Measurements from ENCODE around the gene LYSMD4. TPM values are rescaled to one million over a fixed set of nuclear protein-coding genes. Genes with fewer than 3 reads are reported as not detected.
A peak's percentile ranks its signal among the peaks of the same experiment; 100 is the strongest.
"Not testable (repeated sequence)": the region's sequence is repeated elsewhere in the genome, so short reads cannot be mapped to it uniquely, and the experiment has no call there.

The LYSMD4 gene
- total and polyA plus RNA-seq, 5 donors, result 12.6 to 19.3 (median 14.7) TPM

DNA sequence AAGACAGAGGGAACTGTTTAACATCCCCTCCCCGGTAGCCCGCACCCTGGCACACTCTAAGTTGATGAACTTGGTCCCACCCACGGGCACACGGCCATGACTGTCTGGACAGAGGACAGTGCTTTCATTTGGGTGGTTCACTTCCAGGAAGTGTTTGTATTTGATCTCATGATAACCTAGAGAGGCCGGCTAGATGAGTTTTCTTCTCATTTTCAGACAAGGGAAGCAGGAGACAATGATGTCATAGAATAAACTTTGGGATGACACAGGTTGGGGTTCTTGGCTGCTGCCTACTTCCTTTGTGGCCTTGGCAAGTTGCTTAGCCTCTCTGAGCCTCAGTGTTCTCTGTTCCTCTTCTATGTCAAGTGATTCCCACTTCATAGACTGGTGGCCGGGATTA is 16.1 kb upstream of the LYSMD4 start:
- H3K4me3 ChIP-seq (ENCODE audit: low read length), result no peak overlapping the region
- ATAC-seq (peak; percentile 71 to 90), DNase-seq (peak; percentile 56 to 77 (median 73))
- intact Hi-C loops (cut with DNase I), result loop anchor here in 1 of 4 donors (10.0 kb wide), 1 partner anchor 475 kb away; no protein-coding TSS in a partner anchor
- no peaks in the 10 kb centered on the region for H3K4me1 ChIP-seq (ENCODE audit: control insufficient read depth, insufficient read depth, low read length)
- H3K27me3 ChIP-seq (ENCODE audit: control insufficient read depth, insufficient read depth), result no peaks in the 10 kb centered on the region
- WGBS, result 60% methylated on average over 6 of the region's 6 CpGs
- H3K9me3 ChIP-seq (ENCODE audit: control insufficient read depth, low read length), result no peaks in the 10 kb centered on the region
- no peak overlapping the region for H3K27ac ChIP-seq (ENCODE audit: low read length)

DNA sequence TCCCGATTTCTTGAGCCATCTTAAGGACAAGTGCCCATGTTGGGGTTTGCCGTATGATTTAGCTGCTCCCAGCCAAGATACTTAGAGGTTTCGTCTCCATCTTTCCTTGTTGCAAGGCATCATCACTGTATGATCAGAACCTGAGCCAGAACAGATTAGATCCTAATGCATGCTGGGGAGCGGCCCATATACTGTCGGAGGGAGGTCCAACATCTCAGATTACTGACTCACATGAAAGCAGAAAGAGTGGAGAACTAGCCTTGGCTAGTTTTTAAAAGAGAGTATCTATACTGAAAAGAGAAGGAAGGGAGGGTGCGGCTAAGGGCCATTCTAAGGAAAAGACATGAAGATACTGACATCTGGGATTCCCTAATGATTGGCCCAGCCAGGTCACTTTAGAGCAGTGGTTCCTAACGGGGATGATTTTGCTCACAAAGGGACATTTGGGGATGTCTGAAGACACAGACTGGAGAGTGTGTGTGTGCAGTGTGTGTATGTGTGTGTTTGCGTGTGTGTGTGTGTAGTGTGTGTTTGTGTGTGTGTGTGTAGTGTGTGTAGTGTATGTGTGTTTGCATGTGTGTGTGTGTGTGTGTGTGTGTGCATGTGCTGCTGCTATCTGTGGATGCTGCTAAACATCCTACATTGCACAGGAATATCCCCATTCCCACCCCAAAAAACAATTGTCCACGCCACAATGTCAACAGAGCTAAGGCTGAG is 12.3 kb upstream of the LYSMD4 start:
- H3K4me1 ChIP-seq (ENCODE audit: control insufficient read depth, insufficient read depth, low read length), result no peaks in the 10 kb centered on the region
- intact Hi-C loops (cut with DNase I), result loop anchor here in 1 of 4 donors (10.0 kb wide), 1 partner anchor 471 kb away; no protein-coding TSS in a partner anchor
- H3K4me3 ChIP-seq (ENCODE audit: low read length), result no peak overlapping the region
- 88% methylated on average over 9 of the region's 9 CpGs for WGBS
- no peak for ATAC-seq
- H3K9me3 ChIP-seq (ENCODE audit: control insufficient read depth, low read length), result no peaks in the 10 kb centered on the region
- DNase-seq, result no peak
- H3K27ac ChIP-seq (ENCODE audit: low read length), result no peak overlapping the region
- H3K27me3 ChIP-seq (ENCODE audit: control insufficient read depth, insufficient read depth), result no peaks in the 10 kb centered on the region

GRCh38 chr15:99744142-99744541 is 10.9 kb upstream of the LYSMD4 start:
- no peak for DNase-seq

GRCh38 chr15:99741835-99742234 is 8.6 kb upstream of the LYSMD4 start:
- no peak for ATAC-seq
- DNase-seq, result no peak
- 88% methylated on average over 2 of the region's 2 CpGs for WGBS
- H3K4me3 ChIP-seq (ENCODE audit: low read length), result no peak overlapping the region
- H3K9me3 ChIP-seq (ENCODE audit: control insufficient read depth, low read length), result no peaks in the 10 kb centered on the region
- no peaks in the 10 kb centered on the region for H3K27me3 ChIP-seq (ENCODE audit: control insufficient read depth, insufficient read depth)
- no peak overlapping the region for H3K27ac ChIP-seq (ENCODE audit: low read length)
- intact Hi-C loops (cut with DNase I), result loop anchor here in 1 of 4 donors (10.0 kb wide), 1 partner anchor 467 kb away; no protein-coding TSS in a partner anchor
- H3K4me1 ChIP-seq (ENCODE audit: control insufficient read depth, insufficient read depth, low read length), result no peaks in the 10 kb centered on the region

More at GRCh38 chr15:99744142-99744541, 10.9 kb upstream of the LYSMD4 start:
- WGBS, result 91% methylated on average over 7 of the region's 7 CpGs
- ATAC-seq, result no peak
- no peak overlapping the region for H3K27ac ChIP-seq (ENCODE audit: low read length)
- H3K27me3 ChIP-seq (ENCODE audit: control insufficient read depth, insufficient read depth), result no peaks in the 10 kb centered on the region
- intact Hi-C loops (cut with DNase I), result loop anchor here in 1 of 4 donors (10.0 kb wide), 1 partner anchor 469 kb away; no protein-coding TSS in a partner anchor
- no peaks in the 10 kb centered on the region for H3K9me3 ChIP-seq (ENCODE audit: control insufficient read depth, low read length)
- no peak overlapping the region for H3K4me3 ChIP-seq (ENCODE audit: low read length)
- no peaks in the 10 kb centered on the region for H3K4me1 ChIP-seq (ENCODE audit: control insufficient read depth, insufficient read depth, low read length)

DNA sequence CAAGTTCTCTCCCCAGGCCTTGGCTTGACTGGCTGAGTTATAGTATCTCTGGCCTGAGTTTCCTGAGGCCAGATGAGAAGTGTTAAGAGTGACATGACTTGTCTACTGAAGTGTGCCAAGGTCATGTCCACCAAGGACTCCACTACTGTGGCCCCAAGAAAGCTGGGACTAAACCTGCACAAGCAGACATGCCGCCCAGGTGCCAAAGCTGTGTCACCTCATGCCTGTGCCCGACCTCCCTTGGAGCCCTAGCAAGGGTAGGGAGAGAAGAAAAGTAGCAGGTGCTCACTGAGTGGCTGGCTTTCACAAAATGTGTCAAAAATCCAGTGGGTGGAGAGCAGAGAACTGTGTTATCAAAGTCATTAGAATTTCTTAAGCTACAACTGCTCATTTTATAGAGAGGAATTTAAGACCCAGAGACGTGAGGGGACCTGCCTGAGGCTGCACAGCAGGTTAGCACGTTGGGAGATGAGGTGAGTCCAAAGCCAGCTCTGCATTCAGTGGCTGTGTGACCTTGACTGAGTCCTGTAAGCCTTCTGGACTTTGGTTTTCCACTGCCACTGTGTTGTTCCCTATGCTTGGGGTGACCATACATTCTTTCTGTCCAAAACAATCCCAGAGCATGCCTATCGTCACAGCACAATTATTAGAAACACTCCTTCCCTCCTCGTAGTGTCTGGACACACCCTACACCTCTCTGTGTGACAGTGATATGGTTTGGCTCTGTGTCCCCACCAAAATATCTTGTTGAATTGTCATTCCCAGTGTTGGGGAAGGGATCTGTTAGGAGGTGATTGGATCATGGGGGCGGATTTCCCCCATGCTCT is 5.0 kb upstream of the LYSMD4 start:
- intact Hi-C loops (cut with DNase I), result loop anchor here in 1 of 4 donors (10.0 kb wide), 1 partner anchor 453 kb away; no protein-coding TSS in a partner anchor
- no peak overlapping the region for H3K4me3 ChIP-seq (ENCODE audit: low read length)
- no peaks in the 10 kb centered on the region for H3K4me1 ChIP-seq (ENCODE audit: control insufficient read depth, insufficient read depth, low read length)
- no peak overlapping the region for H3K27ac ChIP-seq (ENCODE audit: low read length)
- WGBS, result 77% methylated on average over 7 of the region's 7 CpGs
- no peak for DNase-seq
- no peak for ATAC-seq
- no peaks in the 10 kb centered on the region for H3K9me3 ChIP-seq (ENCODE audit: control insufficient read depth, low read length)
- H3K27me3 ChIP-seq (ENCODE audit: control insufficient read depth, insufficient read depth), result no peaks in the 10 kb centered on the region

DNA sequence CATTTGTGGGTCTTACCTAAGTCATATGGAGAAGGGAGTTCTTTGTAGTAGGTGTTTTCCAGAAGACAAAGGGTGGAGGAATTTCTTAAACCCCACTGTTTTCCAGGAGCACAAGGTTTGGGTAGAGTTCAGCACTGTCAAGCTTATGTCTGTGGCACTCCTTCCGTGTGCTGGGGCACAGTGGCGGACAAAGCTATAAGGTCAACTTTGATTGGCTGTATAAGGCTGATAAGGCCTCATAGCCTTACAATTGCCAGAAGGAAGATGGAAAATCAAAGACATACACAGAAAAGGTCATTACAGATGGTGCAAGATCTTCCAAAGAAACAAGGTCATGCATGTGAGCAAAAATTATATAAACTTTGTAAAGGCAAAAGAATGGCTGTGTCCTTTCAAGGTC is 3.5 kb upstream of the LYSMD4 start:
- Histone ChIP-seq H3K27ac (ENCODE audit: low read length) (no peak overlapping the region), H3K4me1 (ENCODE audit: control insufficient read depth, insufficient read depth, low read length) (no peaks in the 10 kb centered on the region), H3K4me3 (ENCODE audit: low read length) (no peak overlapping the region), H3K9me3 (ENCODE audit: control insufficient read depth, low read length) (no peaks in the 10 kb centered on the region), H3K27me3 (ENCODE audit: control insufficient read depth, insufficient read depth) (no peaks in the 10 kb centered on the region)
- DNase-seq (no peak), ATAC-seq (no peak)
- intact Hi-C loops (cut with DNase I), result loop anchor here in 1 of 4 donors (10.0 kb wide), 1 partner anchor 452 kb away; no protein-coding TSS in a partner anchor
- 69% methylated on average over 2 of the region's 2 CpGs for whole genome bisulfite sequencing

- WGBS, result 70% methylated on average over 4 of the region's 4 CpGs
- intact Hi-C loops (cut with DNase I), result loop anchor here in 1 of 4 donors (10.0 kb wide), 1 partner anchor 451 kb away; no protein-coding TSS in a partner anchor
- DNase-seq, result no peak
Observed at GRCh38 chr15:99735868-99736267, 2.6 kb upstream of the LYSMD4 start.

DNA sequence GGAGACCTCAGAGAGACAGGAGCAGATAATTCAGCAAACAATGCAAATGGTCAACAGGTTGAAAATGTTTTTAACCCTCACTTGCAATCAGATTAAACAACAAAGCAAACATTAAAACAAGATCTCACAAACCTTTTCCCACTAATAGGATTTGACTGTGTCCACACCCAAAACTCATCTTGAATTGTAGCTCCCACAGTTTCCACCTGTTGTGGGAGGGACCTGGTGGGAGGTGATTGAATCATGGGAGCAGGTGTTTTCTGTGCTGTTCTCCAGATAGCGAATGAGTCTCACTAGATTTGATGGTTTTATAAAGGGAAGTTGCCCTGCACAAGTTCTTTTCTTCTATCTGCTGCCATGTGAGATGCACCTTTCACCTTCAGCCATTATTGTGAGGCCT is 1.3 kb upstream of the LYSMD4 start:
- Histone ChIP-seq H3K4me1 (ENCODE audit: control insufficient read depth, insufficient read depth, low read length) (no peaks in the 10 kb centered on the region), H3K27me3 (ENCODE audit: control insufficient read depth, insufficient read depth) (no peaks in the 10 kb centered on the region), H3K27ac (ENCODE audit: low read length) (no peak overlapping the region), H3K9me3 (ENCODE audit: control insufficient read depth, low read length) (no peaks in the 10 kb centered on the region), H3K4me3 (ENCODE audit: low read length) (no peak overlapping the region)
- no peak for ATAC-seq
- WGBS, result 93% methylated on average over 1 of the region's 1 CpG
- no peak for DNase-seq
- intact Hi-C loops (cut with DNase I), result loop anchor here in 1 of 4 donors (10.0 kb wide), 1 partner anchor 450 kb away; no protein-coding TSS in a partner anchor

More at GRCh38 chr15:99735868-99736267, 2.6 kb upstream of the LYSMD4 start:
- H3K27me3 ChIP-seq (ENCODE audit: control insufficient read depth, insufficient read depth), result no peaks in the 10 kb centered on the region
- no peak overlapping the region for H3K4me3 ChIP-seq (ENCODE audit: low read length)
- no peaks in the 10 kb centered on the region for H3K9me3 ChIP-seq (ENCODE audit: control insufficient read depth, low read length)
- H3K4me1 ChIP-seq (ENCODE audit: control insufficient read depth, insufficient read depth, low read length), result no peaks in the 10 kb centered on the region
- ATAC-seq, result no peak
- H3K27ac ChIP-seq (ENCODE audit: low read length), result no peak overlapping the region

GRCh38 chr15:99734040-99734291 is 729 bp upstream of the LYSMD4 start:
- DNase-seq; H3K27me3 ChIP-seq (ENCODE audit: control insufficient read depth, insufficient read depth); H3K27ac ChIP-seq (ENCODE audit: low read length); H3K4me1 ChIP-seq (ENCODE audit: control insufficient read depth, insufficient read depth, low read length); ATAC-seq; H3K9me3 ChIP-seq (ENCODE audit: control insufficient read depth, low read length): not testable (repeated sequence)
- peak overlapping the region; percentile 45 for H3K4me3 ChIP-seq (ENCODE audit: low read length)
- intact Hi-C loops (cut with DNase I), result loop anchor here in 1 of 4 donors (10.0 kb wide), 1 partner anchor 449 kb away; no protein-coding TSS in a partner anchor
- WGBS, result 96% methylated on average over 13 of the region's 13 CpGs

GRCh38 chr15:99732751-99733267 is 428 bp downstream of the LYSMD4 start:
- H3K9me3 ChIP-seq (ENCODE audit: control insufficient read depth, low read length), result no peaks in the 10 kb centered on the region
- WGBS, result under 1% methylated on average over 46 of the region's 46 CpGs
- peak overlapping the region; percentile 78 for H3K4me3 ChIP-seq (ENCODE audit: low read length)
- ATAC-seq (peak; percentile 15 to 21), DNase-seq (peak in 2 of 3 donors; percentile 48 to 81)
- no peaks in the 10 kb centered on the region for H3K4me1 ChIP-seq (ENCODE audit: control insufficient read depth, insufficient read depth, low read length)
- peak overlapping the region; percentile 54 for H3K27ac ChIP-seq (ENCODE audit: low read length)
- H3K27me3 ChIP-seq (ENCODE audit: control insufficient read depth, insufficient read depth), result no peaks in the 10 kb centered on the region
- intact Hi-C loops (cut with DNase I), result loop anchor here in 1 of 4 donors (10.0 kb wide), 1 partner anchor 448 kb away; no protein-coding TSS in a partner anchor

Measured in right cardiac atrium (tissue), 5 donors.